ENCODE data around the gene BNIP1.

DNA sequence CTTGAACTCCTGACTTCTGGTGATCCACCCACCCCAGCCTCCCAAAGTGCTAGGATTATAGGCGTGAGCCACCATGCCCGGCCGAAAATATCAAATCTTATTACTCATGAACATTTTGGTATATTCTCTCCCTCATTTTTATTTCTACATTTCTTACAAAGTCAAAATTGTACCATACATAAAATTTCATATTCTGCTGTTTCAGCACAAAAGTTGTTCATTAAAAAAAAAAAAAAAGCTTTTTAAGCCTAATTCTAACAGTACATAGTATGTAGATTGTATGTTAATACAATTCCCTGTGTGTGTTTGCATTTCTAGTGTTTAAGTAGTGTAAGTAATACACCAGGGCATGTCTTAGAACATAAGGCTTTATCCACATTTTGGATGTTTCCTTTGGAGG, 14.9 kb downstream of the BNIP1 start:
- TF ChIP-seq EZH2phosphoT487 (IDR thresholded peaks at IDR 0.05; ENCODE audit: insufficient read depth, low read depth): no peak
- TF ChIP-seq EZH2 (IDR thresholded peaks at IDR 0.05; ENCODE audit: insufficient read depth, poor library complexity, severe bottlenecking): no peak

Data from GM23248 (cell line).